HG03378 (cell line): ENCODE results near the gene RASSF3.
A peak's percentile ranks its signal among the peaks of the same experiment; 100 is the strongest.

Experiments used
- ATAC-seq: cut with Tn5 transposase; IDR thresholded peaks from one replicate; pipeline ENCODE4 v1.9.1; 2021; ENCODE audit warnings: mild to moderate bottlenecking, moderate library complexity; ENCODE audit not compliant: unreplicated experiment

Gene RASSF3

GRCh38 chr12:64667793-64668192 lies 57.5 kb downstream of the RASSF3 start:
- no peak for ATAC-seq

- ATAC-seq = peak; percentile 76
Observed at GRCh38 chr12:64669270-64669842, 59.1 kb downstream of the RASSF3 start.

- no peak for ATAC-seq
Observed at GRCh38 chr12:64670019-64670418, 59.7 kb downstream of the RASSF3 start.

- no peak for ATAC-seq
Observed at GRCh38 chr12:64670919-64671639, 60.8 kb downstream of the RASSF3 start.

GRCh38 chr12:64671681-64672080 lies 61.4 kb downstream of the RASSF3 start:
- ATAC-seq = no peak

GRCh38 chr12:64672925-64673409 lies 62.7 kb downstream of the RASSF3 start:
- ATAC-seq = no peak

- no peak for ATAC-seq
Observed at GRCh38 chr12:64673490-64674169, 63.3 kb downstream of the RASSF3 start.

GRCh38 chr12:64674367-64674922 lies 64.2 kb downstream of the RASSF3 start:
- ATAC-seq = no peak

GRCh38 chr12:64675795-64676194 lies 65.5 kb downstream of the RASSF3 start:
- ATAC-seq = no peak

GRCh38 chr12:64678248-64678647 lies 68.0 kb downstream of the RASSF3 start:
- no peak for ATAC-seq

GRCh38 chr12:64678835-64679234 lies 68.5 kb downstream of the RASSF3 start:
- no peak for ATAC-seq

GRCh38 chr12:64679487-64680001 lies 69.2 kb downstream of the RASSF3 start:
- ATAC-seq = peak; percentile 36

- no peak for ATAC-seq
Observed at GRCh38 chr12:64680235-64680634, 69.9 kb downstream of the RASSF3 start.

- peak; percentile 44 for ATAC-seq
Observed at GRCh38 chr12:64681200-64682052, 71.1 kb downstream of the RASSF3 start.

GRCh38 chr12:64682572-64683277 lies 72.4 kb downstream of the RASSF3 start:
- ATAC-seq = no peak

GRCh38 chr12:64683816-64684543 lies 73.7 kb downstream of the RASSF3 start:
- ATAC-seq = no peak

- ATAC-seq = no peak
Observed at GRCh38 chr12:64685050-64685449, 74.8 kb downstream of the RASSF3 start.

- ATAC-seq = no peak
Observed at GRCh38 chr12:64685605-64686004, 75.3 kb downstream of the RASSF3 start.

GRCh38 chr12:64687816-64688215 lies 77.5 kb downstream of the RASSF3 start:
- ATAC-seq = no peak
